ENCODE measurements around the gene HIPK3.
"Not testable (repeated sequence)": the region's sequence is repeated elsewhere in the genome, so short reads cannot be mapped to it uniquely, and the experiment has no call there.

GRCh38 chr11:33261350-33261749 is 4.2 kb downstream of the HIPK3 start:
- TF ChIP-seq POLR2A, CTCF (IDR thresholded peaks at IDR 0.05): not testable (repeated sequence)

Data from uterus (tissue), 2 donors.